DMS 273 (cell line): ENCODE results near the gene HOXD4.

ENCODE experiments used
- DNase-seq: peaks from one replicate; lab custom pipeline; 2025; ENCODE audit not compliant: unreplicated experiment; lab: John Stamatoyannopoulos, UW

The HOXD4 gene

DNA sequence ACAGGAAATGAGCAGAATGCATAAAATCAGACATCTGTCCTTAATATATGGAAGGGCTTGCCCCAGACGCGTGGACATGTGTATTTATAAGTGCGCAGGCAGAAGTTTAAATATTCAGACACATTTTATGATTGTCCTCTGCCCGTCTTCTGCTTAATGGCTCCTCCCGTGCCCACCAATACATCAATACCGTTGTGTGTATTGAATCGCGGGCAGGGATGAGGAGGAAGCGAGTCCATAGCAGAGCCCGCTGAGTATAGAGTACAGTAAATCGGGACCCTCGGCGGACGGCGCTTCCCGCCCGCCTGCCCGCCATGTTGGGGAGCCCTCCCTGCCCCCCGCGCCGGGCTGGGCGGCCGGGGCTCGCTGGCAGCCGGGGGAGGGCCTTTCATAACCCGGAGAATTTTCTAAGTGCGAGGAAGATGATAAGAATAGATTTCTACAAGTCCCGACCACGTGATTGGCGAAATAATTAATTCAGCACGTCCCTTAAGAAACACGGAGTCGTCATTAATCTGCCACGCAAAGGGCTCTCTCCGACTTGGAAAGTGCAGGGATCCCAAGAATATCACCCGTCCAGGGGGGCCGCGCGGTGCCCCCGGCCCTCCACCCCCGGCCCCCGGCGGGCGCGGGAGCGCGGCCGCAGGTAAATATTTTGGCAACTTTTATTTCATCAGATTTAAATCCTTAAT is 5.6 kb downstream of the HOXD4 start, which contains the start of gene HOXD3:
Gene HOXD3, plus strand, starts transcription at position 501 of the 692 bp plus-strand sequence. CDS start 11,808 bp downstream, outside the sequence.
- DNase-seq = no peak

DNA sequence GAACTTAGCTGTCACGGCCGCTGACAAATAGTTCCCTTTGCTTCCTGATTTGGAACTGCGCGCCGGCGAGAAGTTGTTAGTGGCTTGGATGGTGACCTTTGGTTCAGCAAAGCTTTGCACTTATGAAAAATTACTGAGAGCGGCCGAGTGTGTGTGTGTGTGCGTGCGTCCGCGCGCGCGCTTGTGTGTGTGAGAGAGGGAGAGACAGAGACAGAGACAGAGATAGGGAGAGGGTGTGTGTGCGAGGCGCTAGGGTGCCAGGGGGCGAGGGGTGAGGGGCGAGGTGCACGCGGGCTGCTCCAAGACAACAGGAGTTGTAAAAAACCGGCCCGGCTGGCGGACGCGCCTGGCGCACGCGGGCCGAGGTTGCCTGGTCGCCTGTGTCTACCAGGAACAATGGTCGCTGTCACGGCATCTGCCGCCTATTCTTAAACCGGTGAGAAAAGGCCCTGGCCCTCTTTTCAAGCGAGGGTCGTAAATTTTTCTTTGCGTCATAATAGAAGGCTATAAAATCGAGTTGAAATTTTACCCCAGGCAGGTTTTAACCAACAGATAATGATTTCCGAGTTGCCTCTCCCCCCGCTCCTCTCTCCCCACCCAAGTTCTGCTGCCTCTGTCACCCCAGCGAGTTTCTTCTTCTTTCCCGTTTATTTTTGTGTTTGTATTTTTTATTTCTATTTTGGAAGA is 6.3 kb downstream of the HOXD4 start:
- no peak for DNase-seq

DNA sequence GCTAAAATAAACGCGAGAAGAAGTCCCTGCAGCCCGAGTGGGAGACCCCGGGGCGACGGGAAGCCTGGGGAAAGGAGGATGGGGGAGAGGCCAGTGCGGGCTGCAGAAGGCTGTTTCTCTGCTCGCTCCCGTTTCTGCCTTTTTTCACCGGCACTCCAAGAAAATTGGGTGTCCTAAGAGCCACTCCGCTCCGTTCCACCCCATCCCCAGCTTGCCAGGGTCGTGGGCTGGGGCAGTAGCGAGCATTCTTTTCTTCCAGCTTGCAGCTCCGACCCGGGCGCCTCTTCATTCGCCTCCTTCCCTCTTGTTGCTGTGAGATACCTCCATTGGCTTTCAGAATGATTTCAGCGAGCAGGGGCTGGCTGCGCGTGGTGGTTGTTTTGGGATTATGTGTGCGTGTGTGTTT is 6.8 kb downstream of the HOXD4 start:
- no peak for DNase-seq

DNA sequence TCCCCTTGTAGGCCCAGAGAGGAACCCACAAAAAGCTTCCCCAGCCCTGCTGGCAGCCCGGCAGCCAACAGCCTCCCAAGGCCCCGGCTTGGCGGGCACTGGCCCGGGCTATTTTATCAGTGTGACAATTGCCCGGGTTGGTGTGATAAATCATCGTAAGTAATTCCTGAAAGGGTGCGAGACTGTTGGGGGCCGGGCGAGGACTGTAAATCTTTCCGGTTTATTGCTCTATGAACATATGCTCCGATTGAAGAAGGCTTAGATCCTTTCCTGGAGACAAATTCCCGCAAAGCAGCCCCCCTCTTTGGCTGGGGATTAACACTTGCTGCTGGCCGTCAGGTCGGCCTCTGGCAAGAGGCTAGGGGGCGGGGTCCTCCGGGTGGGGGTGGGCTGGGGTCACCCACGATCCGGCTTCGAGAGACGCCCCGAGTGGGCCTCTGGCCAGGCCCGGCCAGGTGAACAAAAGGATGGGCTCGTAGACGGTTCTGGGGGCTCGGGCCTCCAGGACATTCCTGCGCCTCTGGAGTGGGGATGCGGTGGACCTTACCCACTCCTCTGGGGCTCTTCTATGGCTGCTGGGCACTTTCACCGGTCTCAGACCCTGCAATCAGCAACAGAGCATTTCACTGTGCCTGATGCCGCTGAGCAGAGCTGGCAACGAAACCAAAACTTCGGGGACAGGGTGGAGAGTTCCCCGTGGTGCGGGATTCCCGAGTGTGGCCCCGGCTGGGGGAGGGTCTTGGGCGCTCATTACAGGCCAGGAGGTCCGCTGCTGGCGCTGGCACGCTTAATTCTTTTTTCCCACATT is 7.7 kb downstream of the HOXD4 start:
- no peak for DNase-seq

DNA sequence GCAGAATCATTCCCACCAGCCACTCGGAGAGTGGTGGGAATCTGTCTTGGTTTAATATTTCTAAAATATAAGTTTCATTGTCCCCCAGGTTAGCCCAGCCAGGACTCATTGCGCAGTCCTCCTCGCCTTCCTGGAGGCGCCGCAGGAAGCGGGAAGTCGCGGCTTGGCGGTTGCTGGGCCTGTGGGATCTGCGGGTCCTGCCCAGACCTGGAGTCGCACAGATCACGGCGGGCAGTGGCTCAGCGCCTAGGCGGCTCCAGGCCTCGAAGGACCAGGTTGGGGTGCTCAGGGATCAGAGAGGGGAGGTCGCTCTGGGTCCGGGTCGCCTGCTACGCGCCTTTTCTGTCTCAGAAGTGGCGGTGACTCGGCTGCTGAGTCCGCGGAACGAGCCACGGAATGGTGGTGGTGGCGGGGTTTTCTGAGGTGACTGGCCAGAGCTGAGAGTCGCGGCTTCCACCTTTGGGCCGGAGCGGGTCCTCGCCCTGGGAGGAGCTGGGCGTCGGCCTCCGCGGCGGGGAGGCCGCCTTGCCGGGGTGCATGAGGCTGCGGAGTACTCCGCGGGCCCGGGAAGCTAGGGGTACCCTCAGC is 8.4 kb downstream of the HOXD4 start:
- no peak for DNase-seq

DNA sequence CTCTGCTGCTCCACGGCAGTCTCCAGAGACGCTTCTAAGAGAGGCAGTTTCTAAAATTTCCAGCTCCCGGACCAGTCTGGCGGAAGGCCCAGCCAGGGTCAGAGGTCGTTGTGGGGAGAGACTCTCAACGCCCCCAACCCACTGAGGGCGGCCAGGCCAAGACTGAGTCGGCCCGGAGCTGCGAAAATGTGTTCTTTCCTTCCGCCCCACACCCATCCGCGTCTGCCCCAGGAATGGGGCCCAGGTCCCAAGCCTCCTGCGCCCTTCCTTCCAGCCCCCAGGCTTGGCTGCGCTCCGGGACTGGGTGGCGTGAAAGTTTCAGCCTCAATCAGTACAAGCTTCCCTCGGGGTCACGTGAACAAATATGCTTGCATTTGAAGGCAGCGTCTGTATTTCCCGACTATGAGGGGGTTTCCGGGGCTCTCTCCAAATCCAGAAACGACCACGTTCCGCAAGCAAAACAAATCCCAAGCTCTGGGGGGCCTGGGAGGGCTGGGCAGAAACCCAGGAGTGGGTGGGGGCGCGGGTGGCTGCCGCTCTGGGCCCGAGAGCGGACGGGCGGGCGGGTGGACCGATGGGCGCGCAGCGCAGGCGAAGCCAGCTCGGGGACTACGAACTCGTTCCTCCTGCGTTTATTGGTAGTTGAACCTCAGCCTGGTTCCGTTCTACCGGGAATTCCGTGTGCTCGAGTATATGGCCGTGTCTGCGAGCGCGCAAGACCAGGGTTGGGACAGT is 9.1 kb downstream of the HOXD4 start:
- no peak for DNase-seq

DNA sequence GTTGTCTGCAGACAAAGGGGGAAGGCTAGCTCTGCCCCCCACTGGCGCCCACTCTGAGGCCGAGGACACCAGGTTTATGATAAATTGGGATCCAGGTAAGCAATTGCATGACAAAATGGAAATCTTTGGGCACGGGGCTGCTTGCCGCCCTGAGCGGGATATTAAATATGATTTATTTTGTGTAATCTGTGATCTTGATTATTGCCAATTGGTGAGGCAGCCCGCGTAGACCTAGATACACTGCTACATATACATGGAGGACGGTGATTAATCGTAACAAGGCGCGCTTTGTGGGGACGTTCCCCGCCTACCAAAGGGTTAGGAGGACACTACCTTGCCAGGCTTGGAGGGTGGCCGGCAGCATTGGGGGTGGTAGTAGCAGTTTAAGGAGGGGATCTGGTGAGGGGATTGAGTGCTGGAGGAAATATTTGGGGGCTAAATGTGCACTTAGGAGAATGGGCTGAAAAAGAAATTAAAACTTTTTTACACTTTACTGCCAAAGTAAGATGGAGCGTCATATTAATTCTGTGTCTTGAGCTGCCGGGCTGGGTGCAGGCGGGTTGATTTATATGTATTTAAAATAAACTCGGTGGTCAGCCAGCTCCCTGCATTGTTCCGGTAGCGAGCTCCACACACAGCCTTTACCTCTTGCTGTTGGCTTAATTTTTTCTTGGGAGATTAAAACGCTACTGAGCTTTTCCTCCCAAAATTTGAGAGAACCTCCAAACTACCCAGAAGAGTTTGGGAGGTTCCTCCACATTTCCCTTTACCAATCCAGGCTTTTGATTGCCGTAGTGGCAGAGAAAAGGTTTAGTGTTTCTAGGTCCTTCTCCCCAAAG is 9.9 kb downstream of the HOXD4 start:
- no peak for DNase-seq

DNA sequence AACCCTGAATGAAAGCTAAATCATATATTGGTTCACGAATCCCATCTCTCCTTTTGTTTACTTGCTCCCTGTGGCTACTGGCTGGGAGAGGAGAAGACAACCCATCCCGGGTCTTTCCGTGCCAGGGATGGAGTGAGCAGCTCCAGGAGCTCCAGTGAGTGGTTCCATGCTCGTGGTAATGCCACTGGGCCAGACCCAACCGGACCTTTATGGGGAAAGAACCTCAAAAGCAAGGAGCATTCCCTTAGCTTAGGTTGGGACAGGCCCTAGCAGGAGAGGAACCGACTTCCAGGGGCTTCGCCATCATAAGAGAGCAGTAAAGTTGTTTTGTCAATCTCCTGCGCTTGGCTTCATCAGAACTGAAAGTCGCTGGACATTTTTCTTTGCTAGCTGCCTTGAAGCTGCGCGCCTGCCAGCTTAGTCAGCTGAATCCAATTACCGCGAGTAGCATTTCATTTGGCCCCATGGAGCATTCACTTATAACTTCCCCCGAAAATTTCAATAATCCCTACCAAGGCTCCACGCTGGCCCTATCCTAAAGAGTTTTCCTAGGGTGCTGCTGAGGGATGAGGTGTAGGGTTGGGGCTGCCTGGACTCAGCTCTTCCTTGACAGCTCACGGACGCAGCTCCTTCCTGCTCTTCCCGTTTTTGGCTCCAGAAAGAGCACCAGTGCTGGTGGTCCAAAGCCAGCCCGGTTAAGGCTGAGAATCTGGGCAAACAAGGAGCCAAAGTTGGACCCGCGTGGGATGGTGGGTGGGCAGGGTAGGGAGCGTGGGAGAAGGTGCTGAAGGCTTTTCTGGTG is 10.7 kb downstream of the HOXD4 start:
- no peak for DNase-seq

DNA sequence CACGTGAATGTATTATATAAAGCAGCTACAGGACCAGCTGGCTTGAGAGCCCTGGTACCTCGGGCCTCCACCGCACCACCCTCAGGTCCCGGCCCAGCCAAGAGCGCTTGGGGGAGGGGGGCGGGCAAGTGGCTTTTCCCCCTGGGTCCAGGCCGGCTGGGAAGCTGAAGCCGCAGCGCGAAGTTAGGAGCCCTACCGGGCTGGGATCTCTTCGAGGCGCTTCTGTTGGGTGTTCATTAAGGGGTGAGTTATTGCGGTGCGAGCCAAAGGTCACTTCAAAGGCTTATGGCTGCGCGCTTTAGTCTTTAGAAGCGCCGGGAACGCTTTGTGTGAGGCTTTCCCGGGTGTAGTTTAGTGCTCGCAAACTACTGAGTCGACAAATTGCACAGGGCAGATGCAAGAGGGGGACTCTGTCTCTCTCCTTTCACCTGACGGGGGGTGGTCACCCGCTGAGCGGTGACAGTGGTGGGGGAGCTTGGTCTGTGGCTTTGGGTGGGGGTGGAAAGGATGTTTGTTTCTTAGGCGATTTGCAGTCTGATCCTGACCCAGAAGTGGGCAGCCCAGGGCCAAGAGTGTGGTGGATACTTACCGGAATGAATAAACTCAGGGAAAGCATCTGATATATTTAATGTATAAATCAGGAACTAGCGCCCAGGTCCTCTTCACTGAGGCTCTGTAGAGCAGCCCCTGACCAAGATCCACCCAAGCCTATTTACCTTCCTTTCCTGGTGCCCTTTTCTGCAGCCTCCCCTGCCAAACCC is 11.7 kb downstream of the HOXD4 start:
- no peak for DNase-seq

DNA sequence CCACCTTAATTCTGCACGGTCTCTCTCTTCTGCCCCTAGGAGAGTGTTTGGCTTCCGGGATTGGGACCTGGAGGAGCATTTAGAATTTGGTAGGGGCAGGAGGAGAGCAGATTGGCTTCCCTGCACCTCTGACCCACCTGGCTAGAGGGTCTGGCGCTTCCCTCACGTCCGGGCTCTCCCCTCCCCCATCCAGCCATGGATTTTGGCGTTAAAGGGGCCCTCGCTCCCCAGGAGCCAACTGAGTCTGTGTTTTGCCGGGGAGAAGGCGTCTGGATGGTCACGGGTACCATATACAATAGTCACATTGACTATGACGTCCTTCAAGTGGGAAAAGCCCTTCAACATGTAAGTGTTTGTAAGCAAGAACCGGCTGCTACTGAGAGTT is 12.3 kb downstream of the HOXD4 start:
- no peak for DNase-seq

DNA sequence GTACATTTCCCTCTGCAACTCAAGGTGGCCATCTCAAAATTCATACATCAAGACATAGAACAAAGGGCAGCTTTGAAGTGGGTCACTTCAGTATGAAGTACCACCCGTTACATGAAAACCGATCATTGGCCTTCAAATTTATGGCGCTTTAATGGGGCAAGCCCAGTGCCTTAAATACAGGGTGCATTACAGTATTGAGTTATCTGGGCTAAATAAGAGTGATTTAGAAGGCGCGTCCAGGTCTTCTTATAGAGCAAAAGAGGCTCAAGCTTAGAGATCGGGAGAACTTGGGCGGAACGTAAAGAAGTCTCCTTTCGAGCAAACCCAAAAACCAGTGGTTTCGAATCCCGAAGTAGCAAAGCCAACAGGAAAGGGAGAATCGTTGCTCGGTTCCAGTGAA is 12.9 kb downstream of the HOXD4 start:
- DNase-seq = no peak

DNA sequence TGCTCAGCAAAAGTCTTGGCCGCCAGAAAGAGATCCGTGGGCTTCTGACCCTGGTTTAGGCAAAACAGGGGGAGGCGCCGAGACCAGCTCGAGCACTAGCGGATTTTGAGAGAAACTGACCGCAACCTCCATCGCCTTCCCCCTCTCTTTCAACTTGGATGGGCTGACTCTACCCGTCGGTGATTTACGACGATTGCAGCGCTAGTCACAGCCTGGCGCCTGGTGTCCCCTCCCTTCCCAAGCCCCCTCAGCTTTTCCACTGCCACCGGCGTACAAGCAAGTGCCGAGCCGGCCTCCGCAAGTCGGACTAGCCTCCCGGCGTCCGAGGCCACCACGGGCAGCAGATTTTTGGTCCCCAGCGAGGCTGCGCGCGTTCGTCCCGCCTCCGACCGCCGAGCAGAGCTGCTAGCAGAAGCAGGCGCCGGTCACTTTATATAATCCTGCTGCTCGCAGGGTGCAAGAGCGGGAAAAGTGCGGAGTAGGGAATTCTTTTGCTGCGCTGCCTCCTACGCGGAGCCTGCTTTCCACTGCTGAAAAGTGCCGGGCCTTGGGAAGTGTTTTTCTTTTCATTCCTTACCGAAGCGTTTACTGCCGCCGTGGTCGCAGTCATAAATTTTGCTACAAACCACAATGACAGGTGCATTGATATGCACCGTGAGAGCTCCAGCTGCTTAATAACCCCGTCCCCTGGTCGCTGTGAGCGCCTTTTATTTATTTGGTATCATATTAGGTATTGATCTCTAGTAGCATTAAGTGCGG is 13.4 kb downstream of the HOXD4 start:
- DNase-seq = no peak

DNA sequence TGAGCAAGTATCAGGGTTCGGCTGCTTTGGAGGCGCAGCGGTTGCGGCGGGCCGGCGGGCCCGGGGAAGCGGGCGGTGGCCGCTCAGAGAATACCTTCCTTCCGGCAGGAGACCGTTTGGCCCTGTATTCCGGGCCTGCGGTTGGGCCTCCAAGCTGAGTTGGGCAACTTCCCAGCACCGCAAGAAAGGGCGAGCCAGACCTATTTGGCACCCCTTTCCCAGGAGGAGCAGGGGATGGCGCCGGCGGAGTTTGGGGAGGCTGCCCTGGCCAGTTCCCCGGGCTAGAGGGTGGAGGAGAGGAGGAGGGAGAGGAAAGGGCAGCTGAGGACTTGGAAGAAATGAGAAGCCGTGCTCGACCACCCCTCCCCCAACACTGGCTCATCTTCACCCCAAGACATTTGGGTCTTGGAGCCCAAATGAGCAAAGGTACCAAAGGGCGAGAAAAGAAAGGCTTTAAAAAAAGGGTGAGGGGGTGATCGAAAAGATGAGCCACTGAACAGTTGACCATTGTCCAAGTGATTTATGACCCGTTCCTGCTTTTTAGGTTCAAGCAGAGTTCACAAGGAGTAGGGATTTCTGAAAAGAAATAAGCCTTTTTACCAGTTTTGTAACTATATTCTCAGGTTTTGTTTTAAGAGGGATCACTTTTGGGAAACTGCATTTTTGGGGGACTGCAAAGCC is 14.2 kb downstream of the HOXD4 start:
- DNase-seq = no peak

DNA sequence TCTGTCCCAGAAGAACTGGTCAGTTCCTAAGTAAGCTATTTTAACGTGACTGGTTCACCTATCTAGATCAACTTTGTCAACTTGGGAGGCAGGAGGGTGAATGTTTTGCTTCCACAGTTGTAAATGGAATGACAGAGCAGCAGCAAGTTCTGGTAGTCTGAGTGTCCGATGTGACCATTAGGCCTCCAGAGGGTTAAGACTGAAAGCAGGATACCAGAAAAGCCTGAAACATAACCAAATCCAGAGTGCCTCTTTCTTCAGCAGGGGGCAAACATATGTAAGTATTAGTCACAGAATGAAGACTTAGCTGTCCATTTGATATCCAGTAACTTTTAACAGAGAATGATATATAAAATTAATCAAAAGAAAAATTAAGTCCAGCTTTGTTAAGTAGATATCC is 14.9 kb downstream of the HOXD4 start:
- DNase-seq = no peak

DNA sequence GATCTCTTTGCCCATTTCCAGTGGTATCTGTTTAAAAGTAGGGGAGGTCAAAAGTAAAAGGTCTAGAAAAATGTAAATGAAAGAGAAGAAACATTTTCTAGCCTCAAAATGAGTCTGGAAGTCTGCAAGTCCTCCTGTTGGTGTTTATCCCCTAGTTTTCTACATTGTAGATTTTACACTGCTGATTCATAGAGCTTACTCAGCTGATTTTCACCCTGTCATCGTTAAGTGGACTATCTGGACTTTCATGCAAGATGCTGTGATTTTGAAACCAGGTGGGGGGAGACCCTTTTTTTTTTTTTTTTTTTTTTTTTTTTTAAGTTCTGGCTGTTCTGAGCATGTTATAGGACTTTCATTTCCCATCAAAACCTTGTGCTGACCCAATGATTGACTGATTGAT is 16.0 kb downstream of the HOXD4 start:
- no peak for DNase-seq

DNA sequence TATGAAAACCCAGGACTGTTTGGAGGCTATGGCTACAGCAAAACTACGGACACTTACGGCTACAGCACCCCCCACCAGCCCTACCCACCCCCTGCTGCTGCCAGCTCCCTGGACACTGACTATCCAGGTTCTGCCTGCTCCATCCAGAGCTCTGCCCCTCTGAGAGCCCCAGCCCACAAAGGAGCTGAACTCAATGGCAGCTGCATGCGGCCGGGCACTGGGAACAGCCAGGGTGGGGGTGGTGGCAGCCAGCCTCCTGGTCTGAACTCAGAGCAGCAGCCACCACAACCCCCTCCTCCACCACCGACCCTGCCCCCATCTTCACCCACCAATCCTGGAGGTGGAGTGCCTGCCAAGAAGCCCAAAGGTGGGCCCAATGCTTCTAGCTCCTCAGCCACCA is 17.8 kb downstream of the HOXD4 start:
- no peak for DNase-seq

DNA sequence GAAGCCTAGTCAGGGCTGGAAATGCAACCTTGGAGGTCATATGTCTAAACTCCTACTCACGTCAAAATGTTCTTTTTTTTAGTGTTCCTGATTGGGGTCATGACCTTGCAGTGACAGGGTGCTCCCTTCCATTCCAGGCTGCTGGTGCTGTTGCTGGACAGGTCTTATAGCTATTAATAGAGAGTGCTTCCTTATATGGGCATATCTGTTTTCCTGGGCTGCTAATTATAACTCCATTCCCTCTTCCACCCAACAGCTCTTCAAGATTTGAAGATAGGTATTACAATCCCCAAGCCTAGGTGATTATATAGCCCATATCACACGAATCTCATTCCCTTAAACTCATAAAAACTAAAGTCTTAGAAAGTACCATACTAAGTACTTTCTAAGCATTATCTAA is 18.4 kb downstream of the HOXD4 start:
- DNase-seq = no peak
